Measurements from ENCODE around the gene ADGRF3.

GRCh38 chr2:26269571-26270158, 76.9 kb downstream of the ADGRF3 start:
- TF ChIP-seq CTCF (IDR thresholded peaks at IDR 0.05; ENCODE audit: borderline replicate concordance, extremely low read depth, low read length, poor library complexity, severe bottlenecking) (no peak), EZH2 (IDR thresholded peaks at IDR 0.05; ENCODE audit: borderline replicate concordance, low read depth, low read length, severe bottlenecking) (no peak)

Data from DND-41 (cell line).